BE2C (cell line): ENCODE results near the gene UPF3A.

ENCODE experiments used
- DNase-seq: peaks from one replicate; pipeline ENCODE4 v3.0.0-alpha.2; 2020
- H3K27me3 ChIP-seq: fragments of 250-450 bp; sonication (Bioruptor Pico); 2 replicates; pipeline ENCODE4 v1.5.1; 2020; ENCODE audit warnings: mild to moderate bottlenecking
- H3K36me3 ChIP-seq: fragments of 250-450 bp; sonication (Bioruptor Pico); 2 replicates; pipeline ENCODE4 v1.5.1; 2020; ENCODE audit warnings: mild to moderate bottlenecking
- H3K4me1 ChIP-seq: fragments of 250-450 bp; sonication (Bioruptor Pico); 2 replicates; pipeline ENCODE4 v1.5.1; 2020
- H3K4me3 ChIP-seq: 2 replicates; pipeline ENCODE4 v1.5.1; 2011; ENCODE audit warnings: low read depth, low read length
- H3K9me3 ChIP-seq: fragments of 250-450 bp; sonication (Bioruptor Pico); 2 replicates; pipeline ENCODE4 v1.5.1; 2020
- CTCF ChIP-seq: IDR thresholded peaks from 2 replicates; pipeline ENCODE4 v1.5.1; 2012; ENCODE audit warnings: mild to moderate bottlenecking, low read depth, low read length

The UPF3A gene

GRCh38 chr13:114236227-114236626 is 45.2 kb upstream of the UPF3A start:
- no peak for DNase-seq
- peak overlapping the region; percentile 90 for H3K4me3 ChIP-seq
- H3K4me1 ChIP-seq = no peaks in the 10 kb centered on the region
- no peaks in the 10 kb centered on the region for H3K27me3 ChIP-seq
- no peaks in the 10 kb centered on the region for H3K9me3 ChIP-seq
- H3K36me3 ChIP-seq = peaks cover 37% of the 10 kb centered on the region
- no peak for TF ChIP-seq CTCF

GRCh38 chr13:114237415-114238112 is 43.8 kb upstream of the UPF3A start:
- Histone ChIP-seq H3K9me3 (no peaks in the 10 kb centered on the region), H3K4me1 (no peaks in the 10 kb centered on the region), H3K36me3 (peaks cover 50% of the 10 kb centered on the region), H3K27me3 (no peaks in the 10 kb centered on the region), H3K4me3 (no peak overlapping the region)
- no peak for TF ChIP-seq CTCF
- DNase-seq = no peak

- H3K36me3 ChIP-seq = peaks cover 85% of the 10 kb centered on the region
- TF ChIP-seq CTCF = no peak
- H3K9me3 ChIP-seq = no peaks in the 10 kb centered on the region
- H3K4me1 ChIP-seq = no peaks in the 10 kb centered on the region
- H3K27me3 ChIP-seq = no peaks in the 10 kb centered on the region
- no peak for DNase-seq
- no peak overlapping the region for H3K4me3 ChIP-seq
These were observed 39.5 kb upstream of the UPF3A start for GRCh38 chr13:114241918-114242317.

GRCh38 chr13:114243971-114244370 is 37.4 kb upstream of the UPF3A start:
- TF ChIP-seq CTCF = no peak
- peaks cover 88% of the 10 kb centered on the region for H3K36me3 ChIP-seq
- no peak for DNase-seq
- H3K27me3 ChIP-seq = no peaks in the 10 kb centered on the region
- no peaks in the 10 kb centered on the region for H3K9me3 ChIP-seq
- H3K4me3 ChIP-seq = no peak overlapping the region
- H3K4me1 ChIP-seq = no peaks in the 10 kb centered on the region

- DNase-seq = no peak
- no peaks in the 10 kb centered on the region for H3K27me3 ChIP-seq
- no peaks in the 10 kb centered on the region for H3K9me3 ChIP-seq
- H3K4me1 ChIP-seq = no peaks in the 10 kb centered on the region
- H3K4me3 ChIP-seq = no peak overlapping the region
- H3K36me3 ChIP-seq = peaks cover 86% of the 10 kb centered on the region
- peak; percentile 14; the same call in 1 of the 2 replicates for TF ChIP-seq CTCF
These were observed 36.8 kb upstream of the UPF3A start for GRCh38 chr13:114244637-114245036.

GRCh38 chr13:114248011-114248410 is 33.4 kb upstream of the UPF3A start:
- DNase-seq = no peak
- TF ChIP-seq CTCF = no peak

More at GRCh38 chr13:114248011-114248410, 33.4 kb upstream of the UPF3A start:
- H3K27me3 ChIP-seq = no peaks in the 10 kb centered on the region
- H3K36me3 ChIP-seq = peaks cover 78% of the 10 kb centered on the region
- no peaks in the 10 kb centered on the region for H3K9me3 ChIP-seq
- H3K4me3 ChIP-seq = no peak overlapping the region
- no peaks in the 10 kb centered on the region for H3K4me1 ChIP-seq
